ENCODE results near the gene VAV2. TPM values are rescaled to one million over a fixed set of nuclear protein-coding genes. Genes with fewer than 3 reads are reported as not detected.
A peak's percentile ranks its signal among the peaks of the same experiment; 100 is the strongest.

VAV2 gene
- total RNA-seq, 3 donors from 2014 or later (not counting 1 experiment from before 2014, with no cell fraction given): 3.9 to 5.1 (median 4.8) TPM

GRCh38 chr9:133742849-133743444 lies 249.2 kb downstream of the VAV2 start:
- H3K9me3 Mint-ChIP-seq: no peaks in the 10 kb centered on the region
- Histone ChIP-seq H3K36me3 (ENCODE audit: control insufficient read depth, insufficient read depth, low read length) (no peaks in the 10 kb centered on the region), H3K4me1 (ENCODE audit: control insufficient read depth, insufficient read depth, low read length) (peaks cover 13% of the 10 kb centered on the region), H3K27ac (ENCODE audit: low read length) (no peak overlapping the region), H3K4me3 (ENCODE audit: low read length) (no peak overlapping the region), H3K9me3 (ENCODE audit: control insufficient read depth, insufficient read depth, low read length) (no peaks in the 10 kb centered on the region), H3K27me3 (ENCODE audit: control insufficient read depth, insufficient read depth, low read length) (no peaks in the 10 kb centered on the region)
- H3K36me3 Mint-ChIP-seq: no peaks in the 10 kb centered on the region
- H3K27me3 Mint-ChIP-seq (ENCODE audit: low read depth in 2 of 2): peaks cover 14 to 21% of the 10 kb centered on the region in 2 donors
- ATAC-seq: peak; percentile 68 to 74 (median 71)
- H3K27ac Mint-ChIP-seq: no peak overlapping the region
- H3K4me3 Mint-ChIP-seq: no peak overlapping the region
- DNase-seq: peak; percentile 73 to 84
- peak; percentile 98 for TF ChIP-seq CTCF (IDR thresholded peaks at IDR 0.05)
- 24% methylated on average over 7 of the region's 8 CpGs for WGBS (ENCODE audit: insufficient coverage)
- peaks cover 6 to 10% of the 10 kb centered on the region in 2 donors for H3K4me1 Mint-ChIP-seq
- intact Hi-C loops (cut with micrococcal nuclease): no loop called here

GRCh38 chr9:133742251-133742650 lies 249.9 kb downstream of the VAV2 start:
- H3K27me3 Mint-ChIP-seq (ENCODE audit: low read depth in 2 of 2): peaks cover 12 to 14% of the 10 kb centered on the region in 2 donors
- peaks cover 20% of the 10 kb centered on the region for H3K4me1 ChIP-seq (ENCODE audit: control insufficient read depth, insufficient read depth, low read length)
- H3K4me3 ChIP-seq (ENCODE audit: low read length): no peak overlapping the region
- H3K4me3 Mint-ChIP-seq: no peak overlapping the region
- no peaks in the 10 kb centered on the region for H3K36me3 Mint-ChIP-seq
- intact Hi-C loops (cut with micrococcal nuclease): no loop called here
- WGBS (ENCODE audit: insufficient coverage): 68% methylated on average over 7 of the region's 7 CpGs
- no peak overlapping the region for H3K27ac Mint-ChIP-seq
- H3K27ac ChIP-seq (ENCODE audit: low read length): no peak overlapping the region
- no peaks in the 10 kb centered on the region for H3K9me3 ChIP-seq (ENCODE audit: control insufficient read depth, insufficient read depth, low read length)
- peaks cover 6 to 16% of the 10 kb centered on the region in 2 donors for H3K4me1 Mint-ChIP-seq
- TF ChIP-seq CTCF (IDR thresholded peaks at IDR 0.05): no peak
- H3K36me3 ChIP-seq (ENCODE audit: control insufficient read depth, insufficient read depth, low read length): no peaks in the 10 kb centered on the region
- DNase-seq: no peak
- ATAC-seq: no peak
- no peaks in the 10 kb centered on the region for H3K27me3 ChIP-seq (ENCODE audit: control insufficient read depth, insufficient read depth, low read length)
- H3K9me3 Mint-ChIP-seq: no peaks in the 10 kb centered on the region

- Mint-ChIP-seq H3K27ac (no peak overlapping the region), H3K27me3 (ENCODE audit: low read depth in 2 of 2) (peaks cover 9% of the 10 kb centered on the region in 2 donors), H3K4me3 (no peak overlapping the region), H3K4me1 (peaks cover 6 to 16% of the 10 kb centered on the region in 2 donors), H3K9me3 (no peaks in the 10 kb centered on the region), H3K36me3 (no peaks in the 10 kb centered on the region)
- intact Hi-C loops (cut with micrococcal nuclease): no loop called here
- no peak for TF ChIP-seq CTCF (IDR thresholded peaks at IDR 0.05)
- Histone ChIP-seq H3K36me3 (ENCODE audit: control insufficient read depth, insufficient read depth, low read length) (no peaks in the 10 kb centered on the region), H3K4me1 (ENCODE audit: control insufficient read depth, insufficient read depth, low read length) (peaks cover 21% of the 10 kb centered on the region), H3K27ac (ENCODE audit: low read length) (no peak overlapping the region), H3K4me3 (ENCODE audit: low read length) (no peak overlapping the region), H3K27me3 (ENCODE audit: control insufficient read depth, insufficient read depth, low read length) (no peaks in the 10 kb centered on the region), H3K9me3 (ENCODE audit: control insufficient read depth, insufficient read depth, low read length) (no peaks in the 10 kb centered on the region)
- WGBS (ENCODE audit: insufficient coverage): 92% methylated on average over 14 of the region's 14 CpGs
- ATAC-seq (no peak), DNase-seq (no peak)
These were observed 250.4 kb downstream of the VAV2 start for GRCh38 chr9:133741716-133742115.

- no peak for TF ChIP-seq CTCF (IDR thresholded peaks at IDR 0.05)
- DNase-seq (no peak), ATAC-seq (no peak)
- Histone ChIP-seq H3K4me1 (ENCODE audit: control insufficient read depth, insufficient read depth, low read length) (peaks cover 21% of the 10 kb centered on the region), H3K27ac (ENCODE audit: low read length) (no peak overlapping the region), H3K36me3 (ENCODE audit: control insufficient read depth, insufficient read depth, low read length) (no peaks in the 10 kb centered on the region), H3K4me3 (ENCODE audit: low read length) (no peak overlapping the region), H3K27me3 (ENCODE audit: control insufficient read depth, insufficient read depth, low read length) (no peaks in the 10 kb centered on the region), H3K9me3 (ENCODE audit: control insufficient read depth, insufficient read depth, low read length) (no peaks in the 10 kb centered on the region)
- intact Hi-C loops (cut with micrococcal nuclease): no loop called here
- no peak overlapping the region for H3K27ac Mint-ChIP-seq
- peaks cover 6 to 16% of the 10 kb centered on the region in 2 donors for H3K4me1 Mint-ChIP-seq
- no peaks in the 10 kb centered on the region for H3K9me3 Mint-ChIP-seq
- H3K36me3 Mint-ChIP-seq: no peaks in the 10 kb centered on the region
- H3K27me3 Mint-ChIP-seq (ENCODE audit: low read depth in 2 of 2): peaks cover 6% of the 10 kb centered on the region in 2 donors
- H3K4me3 Mint-ChIP-seq: no peak overlapping the region
- 94% methylated on average over 8 of the region's 8 CpGs for WGBS (ENCODE audit: insufficient coverage)
These were observed 251.2 kb downstream of the VAV2 start for GRCh38 chr9:133740911-133741310.
